Loucy (cell line): ENCODE results near the gene SLC9A3.

ENCODE experiments used
- CTCF ChIP-seq: fragments of 200-600 bp; sonication (generic); conservative IDR thresholded peaks from 2 replicates; pipeline ENCODE4 v1.5.1; 2014; ENCODE audit warnings: mild to moderate bottlenecking, antibody characterized with exemption, low read length
- EZH2phosphoT487 ChIP-seq: fragments of 200-600 bp; IDR thresholded peaks from 2 replicates; pipeline ENCODE4 v1.6.1; 2018; ENCODE audit warnings: antibody characterized with exemption, mild to moderate bottlenecking, moderate library complexity, borderline replicate concordance

- TF ChIP-seq CTCF (no peak), EZH2phosphoT487 (no peak)
These were observed 36.0 kb downstream of the SLC9A3 start for GRCh38 chr5:488241-488640.
